ENCODE measurements around the gene IER5L.
"Not testable (repeated sequence)": the region's sequence is repeated elsewhere in the genome, so short reads cannot be mapped to it uniquely, and the experiment has no call there.

IER5L gene

DNA sequence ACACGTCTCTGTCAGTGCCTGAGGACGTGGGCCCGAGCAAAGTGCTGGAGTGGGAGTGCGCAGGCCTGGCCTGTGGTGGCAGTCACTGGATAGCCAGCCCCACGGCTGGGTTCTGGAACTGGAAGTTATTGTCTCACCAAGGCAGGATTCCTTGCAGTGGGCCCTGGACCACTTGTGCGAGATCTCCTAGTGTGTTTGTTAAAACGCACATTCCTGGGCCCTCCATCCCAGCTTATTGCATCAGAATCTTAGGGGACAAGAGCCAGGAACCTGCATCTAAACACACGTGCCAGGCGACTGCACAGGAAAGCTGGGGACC is 40.0 kb downstream of the IER5L start:
- no peak for DNase-seq

DNA sequence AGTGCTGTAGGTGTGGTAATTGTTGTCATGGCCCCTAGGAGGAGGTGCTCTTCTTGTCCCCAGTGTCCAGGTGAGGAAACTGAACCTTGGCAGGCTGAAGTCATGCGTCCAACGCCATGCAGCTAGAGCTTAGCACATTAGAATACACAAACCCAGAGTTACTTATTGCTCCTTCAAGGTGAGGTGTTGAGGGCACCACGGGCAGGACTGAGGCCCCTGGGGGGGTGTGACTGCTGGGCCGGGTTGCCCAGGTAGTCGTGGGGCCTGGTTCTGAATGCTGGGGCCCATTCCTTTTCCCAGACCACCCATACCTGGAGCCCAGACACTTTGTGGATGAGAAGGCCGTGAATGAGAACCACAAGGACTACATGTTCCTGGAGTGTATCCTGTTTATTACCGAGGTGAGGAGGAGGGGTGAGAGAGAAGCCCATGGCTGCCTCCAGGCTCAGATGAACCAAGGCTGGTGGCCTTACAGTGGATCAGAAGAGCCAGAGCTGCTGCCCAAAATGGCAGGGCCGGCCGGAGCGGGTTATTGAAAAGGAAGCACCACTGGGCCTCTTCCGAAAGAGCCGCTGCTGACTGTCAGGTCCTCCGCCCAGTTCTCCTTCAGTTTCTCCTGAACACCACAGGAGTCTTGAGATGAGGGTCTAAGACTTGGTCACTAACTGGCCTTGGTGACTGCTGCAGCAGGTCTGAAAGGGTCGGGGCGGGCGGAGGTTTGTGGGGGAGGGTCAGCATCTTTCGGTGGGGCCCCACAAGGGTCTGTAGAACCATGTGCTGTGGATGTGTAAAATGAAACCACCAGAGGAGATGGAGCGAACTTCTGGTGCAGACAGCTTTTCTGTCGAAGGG is 40.5 kb downstream of the IER5L start:
- DNase-seq = peak; percentile 11

DNA sequence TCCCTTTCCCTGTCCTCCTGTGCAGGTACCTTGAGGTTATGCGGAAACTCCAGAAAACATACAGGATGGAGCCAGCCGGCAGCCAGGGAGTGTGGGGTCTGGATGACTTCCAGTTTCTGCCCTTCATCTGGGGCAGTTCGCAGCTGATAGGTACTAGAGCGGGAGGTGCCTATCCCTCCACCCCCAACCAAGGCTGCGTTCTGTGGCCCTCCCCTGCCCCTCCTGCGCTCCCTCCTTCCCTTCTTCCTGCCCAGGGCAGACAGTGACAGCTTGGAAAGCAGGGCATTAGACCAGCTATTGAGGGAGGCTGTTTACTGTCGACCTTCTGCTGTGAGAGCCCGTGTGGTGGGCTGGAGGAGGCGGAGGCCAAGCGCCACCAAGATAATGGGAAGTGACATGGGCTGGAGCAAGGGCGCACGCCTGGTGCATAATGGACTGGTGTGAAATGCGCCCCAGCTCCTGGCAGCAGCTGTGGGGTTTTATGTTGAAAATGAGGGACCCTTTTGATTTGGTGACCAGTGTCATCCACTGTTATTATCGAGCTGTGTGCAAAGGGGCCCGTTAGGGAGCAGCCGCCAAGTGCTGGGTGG is 41.5 kb downstream of the IER5L start:
- DNase-seq = no peak

DNA sequence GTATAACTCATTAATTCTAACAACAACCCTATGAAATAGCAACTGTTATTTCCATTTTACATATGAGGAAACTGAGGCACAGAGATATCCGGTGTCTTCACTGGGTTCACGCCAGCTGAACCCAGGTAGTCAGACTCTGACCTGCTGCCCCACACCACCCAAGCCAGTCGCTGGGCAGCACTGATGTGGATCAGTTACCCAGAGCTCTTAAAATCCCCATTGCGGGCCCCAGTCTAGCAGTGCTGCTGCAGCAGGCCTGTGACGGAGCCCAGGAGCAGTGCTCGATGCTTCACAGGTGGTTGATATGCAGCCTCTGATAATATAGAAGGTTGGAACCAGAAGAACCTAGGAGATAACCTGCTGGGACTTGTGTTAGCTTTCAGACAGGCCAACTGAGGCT is 42.6 kb downstream of the IER5L start:
- peak; percentile 11 for DNase-seq

DNA sequence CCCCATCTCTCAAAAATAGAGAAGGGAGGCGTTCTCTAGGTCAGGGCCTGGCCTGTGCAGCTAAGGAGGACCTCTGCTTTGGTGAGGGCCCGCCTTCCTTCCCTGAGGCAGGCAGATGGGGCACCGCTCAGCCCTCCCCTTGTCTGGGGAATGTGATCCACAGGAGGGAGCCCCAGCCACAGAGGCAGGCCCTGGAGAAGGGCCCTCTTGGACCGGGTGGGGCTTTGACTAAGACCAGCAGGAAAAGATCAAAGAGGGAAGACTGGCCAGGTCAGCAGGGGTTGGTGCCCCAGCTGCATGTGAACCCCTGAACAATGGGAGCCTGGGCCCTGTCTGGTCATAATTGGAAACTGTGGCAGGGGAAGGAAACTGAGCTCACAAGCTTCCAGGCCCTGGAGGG is 45.0 kb downstream of the IER5L start:
- no peak for DNase-seq

DNA sequence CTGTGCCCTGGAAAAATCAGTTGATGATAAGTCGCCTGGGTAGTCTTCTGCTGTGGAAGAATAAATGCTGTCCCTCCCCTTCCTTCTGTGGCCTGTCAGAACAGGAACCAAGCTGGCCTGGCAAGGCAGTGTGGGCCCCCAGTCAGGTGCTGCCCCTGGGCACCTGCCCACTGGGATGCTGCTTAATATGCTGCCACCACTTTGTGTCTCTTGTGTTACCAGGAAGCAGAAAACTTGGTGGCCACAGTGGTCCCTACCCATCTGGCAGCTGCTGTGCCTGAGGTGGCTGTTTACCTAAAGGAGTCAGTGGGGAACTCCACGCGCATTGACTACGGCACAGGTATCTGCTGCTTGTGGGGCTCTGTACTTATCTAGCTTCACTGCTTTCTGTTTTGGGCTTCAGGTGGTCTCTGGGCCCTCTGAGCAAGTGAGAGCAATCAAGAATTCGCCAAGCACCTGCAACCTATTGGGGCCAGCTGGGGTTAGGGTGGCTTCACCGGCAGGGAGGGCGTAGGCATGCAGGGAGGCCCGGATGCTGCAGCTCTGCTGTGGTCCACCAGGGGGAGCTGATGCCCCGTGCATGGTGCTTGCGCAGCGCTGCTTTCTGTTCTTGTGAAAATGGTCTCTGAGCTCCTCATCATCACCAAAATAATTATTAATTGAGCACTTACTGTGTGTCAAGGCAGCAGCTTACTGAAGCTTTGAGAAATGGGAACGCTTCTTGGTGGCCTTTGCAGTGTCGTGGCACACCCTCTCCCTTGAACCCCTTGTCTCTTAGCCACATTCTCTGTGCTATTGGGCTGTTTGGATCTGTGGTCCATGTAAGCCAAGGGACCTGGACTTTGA is 46.5 kb downstream of the IER5L start:
- DNase-seq = peak; percentile 86

DNA sequence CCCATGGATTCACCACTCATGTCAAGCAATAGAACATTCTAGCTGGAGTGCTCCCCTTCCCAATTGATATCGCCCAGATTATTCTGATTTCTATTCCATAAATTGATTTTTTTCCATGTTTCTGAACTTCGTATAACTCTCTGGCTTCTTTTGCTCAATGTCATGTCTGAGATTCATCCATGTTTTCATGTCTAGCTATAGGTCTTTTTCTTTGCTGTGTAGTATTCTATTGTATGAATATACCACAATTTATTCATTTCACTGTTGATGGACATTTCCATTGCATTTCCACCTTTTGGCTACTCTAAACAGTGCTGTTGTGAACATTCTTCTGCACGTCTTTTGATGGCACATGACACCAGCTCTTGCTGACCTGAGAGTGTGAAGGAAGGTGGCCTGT is 47.3 kb downstream of the IER5L start:
- no peak for DNase-seq

DNA sequence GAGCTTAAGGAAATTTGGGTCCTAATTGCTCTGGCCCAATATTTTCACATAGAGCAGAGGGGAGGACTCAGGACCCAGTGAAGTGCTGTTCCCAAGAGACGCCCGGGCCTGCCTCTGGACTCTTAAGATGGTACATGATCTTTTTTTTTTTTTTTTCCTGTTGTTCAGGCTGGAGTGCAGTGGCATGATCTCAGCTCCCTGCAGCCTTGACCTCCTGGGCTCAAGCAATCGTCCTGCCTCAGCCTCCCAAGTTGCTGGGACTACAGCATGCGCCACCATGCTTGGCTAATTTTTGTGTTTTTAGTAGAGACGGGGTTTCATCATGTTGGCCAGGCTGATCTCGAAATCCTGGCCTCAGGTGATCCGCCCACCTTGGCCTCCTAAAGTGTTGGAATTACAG is 47.8 kb downstream of the IER5L start:
- not testable (repeated sequence) for DNase-seq

DNA sequence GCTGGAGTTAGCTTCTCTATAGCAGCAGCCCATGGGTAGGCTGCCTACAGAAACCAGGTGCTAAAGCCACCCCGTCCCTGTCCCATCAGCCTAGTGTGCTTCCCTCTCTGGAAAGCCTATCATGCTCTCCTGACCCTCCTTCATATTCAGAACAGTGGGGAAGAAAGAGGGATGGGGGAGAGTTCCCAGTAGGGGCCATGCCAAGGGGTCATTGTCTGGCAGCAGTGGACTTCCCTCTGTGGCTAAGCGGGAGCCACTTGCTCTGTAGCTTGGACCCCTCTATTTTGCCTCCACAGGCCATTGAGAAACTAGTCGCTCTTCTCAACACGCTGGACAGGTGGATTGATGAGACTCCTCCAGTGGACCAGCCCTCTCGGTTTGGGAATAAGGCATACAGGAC is 49.4 kb downstream of the IER5L start:
- no peak for DNase-seq

DNA sequence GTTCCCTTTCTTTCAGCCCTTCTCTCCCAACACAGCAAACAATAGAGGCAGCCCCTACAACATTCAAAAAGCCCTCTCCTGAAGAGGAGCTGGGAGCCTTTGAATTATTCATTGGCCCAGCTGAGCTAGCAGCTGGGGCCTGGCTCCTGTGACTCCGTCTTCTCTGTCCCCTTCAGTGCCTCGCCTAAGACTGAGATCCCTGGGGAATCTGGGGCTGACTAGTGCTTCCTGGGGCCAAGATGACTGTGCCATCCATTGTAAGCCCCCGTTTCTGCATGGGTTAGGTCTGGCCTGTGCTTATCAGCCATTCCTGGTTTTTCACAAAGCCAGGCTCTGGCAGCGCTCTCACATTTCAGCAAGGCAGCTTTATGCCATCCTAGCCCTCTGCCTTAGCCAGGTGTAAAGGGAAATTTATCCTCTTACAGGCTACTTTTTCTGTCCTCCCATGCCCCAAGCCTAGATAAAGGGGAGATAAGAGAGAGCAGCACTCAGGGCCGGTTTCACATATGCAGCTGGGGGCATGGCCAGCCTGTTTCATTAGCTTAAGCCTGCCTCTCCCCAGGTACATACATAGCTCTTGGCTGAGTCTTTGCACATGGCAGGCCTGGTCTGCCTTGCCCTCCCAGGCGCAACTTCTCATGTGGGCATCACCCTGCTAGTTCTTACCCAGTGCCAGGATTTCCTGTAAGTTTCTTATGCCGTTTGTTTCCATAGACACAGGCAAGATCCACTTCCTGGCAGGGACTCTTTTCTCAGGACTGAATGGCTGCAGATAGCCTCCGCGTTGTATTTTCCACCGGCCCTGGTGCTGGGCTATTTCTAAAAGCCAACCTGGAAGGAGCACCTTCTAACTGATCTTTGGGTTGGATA is 51.1 kb downstream of the IER5L start:
- DNase-seq = no peak
